SH-SY5Y (cell line): ENCODE measurements around the gene AGXT2.

ENCODE experiments used
- GATA2 ChIP-seq: IDR thresholded peaks from 2 replicates; pipeline ENCODE4 v1.6.1; 2011; ENCODE audit warnings: mild to moderate bottlenecking, low read depth, low read length
- GATA3 ChIP-seq: IDR thresholded peaks from 2 replicates; pipeline ENCODE4 v1.6.1; 2011; ENCODE audit warnings: low read depth, mild to moderate bottlenecking, low read length, moderate library complexity

DNA sequence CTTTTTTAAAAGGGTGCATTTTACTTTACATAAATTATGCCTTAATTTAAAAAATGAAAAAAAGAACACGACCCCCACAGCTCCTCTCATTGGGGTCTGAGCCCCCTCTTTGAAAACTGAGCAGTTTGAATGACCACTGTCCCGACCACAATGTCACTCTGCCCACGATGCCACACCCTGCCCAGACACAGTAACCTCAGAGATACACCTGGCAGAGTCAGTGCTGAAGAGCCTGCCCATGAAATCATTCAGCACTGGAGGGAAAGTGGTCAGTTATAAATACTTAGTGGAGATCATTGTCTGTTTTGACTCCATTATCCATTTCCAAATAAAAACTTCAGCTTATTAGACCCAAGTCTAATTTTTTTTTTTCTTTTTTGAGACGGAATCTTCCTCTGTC lies 69.1 kb downstream of the AGXT2 start:
- TF ChIP-seq GATA3 (no peak), GATA2 (no peak)
